GM18505 (cell line): Measurements from ENCODE around the gene NMT2.

Experiments used
- ATAC-seq: cut with Tn5 transposase; IDR thresholded peaks from one replicate; pipeline ENCODE4 v1.9.1; 2021; ENCODE audit not compliant: unreplicated experiment
- POLR2A ChIP-seq: IDR thresholded peaks from 4 replicates; pipeline ENCODE4 v1.6.1; 2011; ENCODE audit warnings: borderline replicate concordance; ENCODE audit not compliant: insufficient read depth, insufficient read length; ENCODE audit errors: extremely low read depth

Gene NMT2

DNA sequence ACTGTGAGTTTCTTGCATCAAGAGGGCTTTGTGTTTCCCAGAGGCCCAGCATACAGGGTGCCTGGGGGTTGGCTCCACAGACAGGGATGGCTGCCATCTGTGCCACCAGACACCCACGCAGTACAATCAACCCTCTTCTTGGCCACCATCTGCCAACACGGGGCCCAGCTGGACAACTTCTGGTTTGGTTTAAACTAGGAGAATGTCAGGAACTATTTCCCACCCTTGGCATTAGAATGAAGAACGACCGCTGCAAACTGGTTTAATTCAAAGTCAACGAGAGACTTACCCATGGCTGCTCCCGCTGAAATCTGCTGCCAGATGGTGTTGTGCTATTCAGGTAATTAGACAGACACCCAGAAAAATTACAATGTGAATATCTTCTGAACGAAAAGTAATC, 27.8 kb downstream of the NMT2 start:
- TF ChIP-seq POLR2A: no peak
- no peak for ATAC-seq

- no peak for ATAC-seq
- no peak for TF ChIP-seq POLR2A
These were observed 30.9 kb downstream of the NMT2 start for GRCh38 chr10:15137636-15138035.

DNA sequence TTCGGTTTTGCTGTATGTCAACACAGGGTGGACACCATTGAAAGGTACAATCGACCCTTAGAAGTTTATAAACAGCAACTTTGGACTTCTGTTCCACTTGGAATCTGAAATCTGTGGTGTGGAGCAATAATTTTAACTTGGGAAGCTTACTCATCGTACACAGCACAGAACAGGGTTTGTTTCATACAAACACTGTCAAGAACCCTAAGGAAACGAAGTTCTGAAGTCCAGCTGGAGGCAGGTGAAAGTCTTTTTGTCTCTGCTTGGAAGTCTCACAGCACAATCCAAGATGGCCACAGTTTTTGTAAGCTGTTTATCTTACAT, 31.5 kb downstream of the NMT2 start:
- ATAC-seq: no peak
- TF ChIP-seq POLR2A: no peak

DNA sequence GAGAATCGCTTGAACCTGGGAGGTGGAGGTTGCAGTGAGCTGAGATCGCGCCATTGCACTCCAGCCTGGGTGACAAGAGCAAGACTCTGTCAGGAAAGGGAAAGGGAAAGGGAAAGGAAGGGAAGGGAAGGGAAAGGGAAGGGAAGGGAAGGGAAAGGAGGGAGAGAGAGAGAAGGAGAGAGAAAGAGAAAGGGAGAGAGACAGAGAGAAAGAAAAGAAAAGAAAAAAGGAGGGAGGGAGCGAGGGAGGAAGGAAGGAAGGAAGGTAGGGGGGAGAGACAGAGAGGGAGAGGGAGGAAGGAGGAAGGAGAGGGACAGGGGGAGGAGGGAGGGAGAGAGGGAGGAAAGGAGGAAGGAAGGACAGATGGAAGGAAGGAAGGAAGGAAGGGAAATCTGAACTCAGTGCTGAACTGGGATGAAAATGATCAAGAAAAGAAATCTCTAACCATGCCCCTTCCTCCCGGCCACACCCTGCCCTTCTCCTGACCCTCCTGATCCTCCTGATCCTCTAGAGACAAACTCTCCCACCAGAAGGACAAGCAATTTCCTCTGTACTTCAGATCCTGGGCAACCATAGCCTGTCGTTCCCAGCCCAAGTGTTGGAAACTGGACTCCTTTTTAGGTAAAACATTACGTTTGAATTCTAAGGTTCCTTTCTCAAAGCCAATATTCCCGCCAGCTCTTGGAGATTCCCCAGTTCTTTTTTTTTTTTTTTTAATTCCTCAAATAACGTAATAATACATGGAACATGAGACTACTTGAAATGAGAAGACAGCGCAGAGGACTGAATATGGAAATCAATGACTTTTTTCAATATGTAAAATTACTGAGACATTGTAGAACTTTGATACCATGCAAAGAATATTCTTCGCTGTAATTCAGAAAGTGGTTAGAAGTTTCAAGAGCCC, 32.1 kb downstream of the NMT2 start:
- no peak for ATAC-seq

DNA sequence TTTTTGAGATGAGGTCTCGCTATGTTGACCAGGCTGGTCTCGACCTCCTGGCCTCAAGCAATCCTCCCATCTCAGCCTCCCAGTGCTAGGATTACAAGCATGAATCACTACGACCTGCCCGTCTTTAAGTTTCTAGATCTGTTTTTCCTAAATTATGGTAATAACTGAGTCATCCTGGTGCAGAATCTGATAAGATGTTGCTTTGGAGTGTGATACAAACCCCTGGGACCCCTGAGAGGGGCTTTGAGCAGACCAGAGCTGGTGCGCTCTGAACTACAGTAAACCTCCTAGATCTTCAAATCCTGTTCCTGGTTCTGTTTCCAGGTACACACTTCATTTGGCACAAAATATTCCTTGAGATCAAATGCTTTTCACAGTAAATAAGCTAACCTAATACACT, 37.2 kb downstream of the NMT2 start:
- no peak for TF ChIP-seq POLR2A
- ATAC-seq: no peak

More for the DNA sequence above, 32.1 kb downstream of the NMT2 start:
- no peak for TF ChIP-seq POLR2A

GRCh38 chr10:15124908-15125307, 43.6 kb downstream of the NMT2 start:
- TF ChIP-seq POLR2A: no peak
- ATAC-seq: no peak

GRCh38 chr10:15124190-15124589, 44.3 kb downstream of the NMT2 start:
- no peak for ATAC-seq
- TF ChIP-seq POLR2A: no peak

GRCh38 chr10:15123749-15124184, 44.7 kb downstream of the NMT2 start:
- TF ChIP-seq POLR2A: no peak
- no peak for ATAC-seq

- no peak for TF ChIP-seq POLR2A
- peak; percentile 75 for ATAC-seq
These were observed 45.9 kb downstream of the NMT2 start for GRCh38 chr10:15122477-15123030.

- ATAC-seq: no peak
- no peak for TF ChIP-seq POLR2A
These were observed 46.8 kb downstream of the NMT2 start for GRCh38 chr10:15121707-15122106.

- ATAC-seq: no peak
- TF ChIP-seq POLR2A: no peak
These were observed 48.0 kb downstream of the NMT2 start for GRCh38 chr10:15120523-15120922.

GRCh38 chr10:15118615-15119014, 49.9 kb downstream of the NMT2 start:
- TF ChIP-seq POLR2A: no peak
- ATAC-seq: no peak

DNA sequence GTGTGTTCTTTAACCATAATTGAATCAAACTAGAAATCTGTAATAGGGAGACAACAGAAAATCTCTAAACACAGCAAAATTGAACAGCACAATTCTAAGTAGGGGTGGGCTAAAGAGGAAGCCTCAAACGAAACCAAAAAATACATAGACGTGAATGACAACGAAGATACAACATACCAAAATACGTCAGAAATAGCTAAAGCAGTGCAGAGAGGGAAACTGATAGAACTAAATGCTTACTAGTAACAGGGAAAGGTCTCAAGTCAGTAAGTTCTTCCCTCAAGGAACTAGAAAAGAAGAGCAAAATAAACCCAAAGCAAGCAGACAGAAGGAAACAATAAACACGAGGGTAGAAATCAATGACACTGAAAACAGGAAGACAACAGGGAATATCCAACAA, 52.3 kb downstream of the NMT2 start:
- no peak for ATAC-seq
- no peak for TF ChIP-seq POLR2A

- no peak for TF ChIP-seq POLR2A
- no peak for ATAC-seq
These were observed 54.7 kb downstream of the NMT2 start for GRCh38 chr10:15113766-15114165.
